Small intestine (tissue), 7 donors: Measurements from ENCODE around the gene ZNF787. TPM values are rescaled to one million over a fixed set of nuclear protein-coding genes. Genes with fewer than 3 reads are reported as not detected.

Experiments used
- DNase-seq, 2 donors: peaks; one replicate each; pipeline versions ENCODE4 v3.0.0 to v3.0.0-alpha.2; 2013
- FAIRE-seq: peaks from 2 replicates; lab custom pipeline; 2012; peaks lifted over from hg19 to GRCh38; lab: Jason Lieb, UNC
- H3K27ac ChIP-seq, 3 donors: one replicate each; pipeline ENCODE4 v1.5.1; 2013; ENCODE audit warnings: low read length in 2 of 3, mild to moderate bottlenecking in 2 of 3, control low read depth in 1 of 3, inconsistent platforms in 1 of 3, low read depth in 1 of 3, moderate library complexity in 1 of 3
- H3K27me3 ChIP-seq, 3 donors: one replicate each; pipeline ENCODE4 v1.6.1; 2013; ENCODE audit warnings: low read length in 3 of 3, inconsistent platforms in 1 of 3; ENCODE audit not compliant: control insufficient read depth in 3 of 3, insufficient read depth in 3 of 3
- H3K36me3 ChIP-seq, 3 donors: one replicate each; pipeline ENCODE4 v1.6.1; 2013; ENCODE audit warnings: low read length in 3 of 3, inconsistent platforms in 1 of 3, low read depth in 1 of 3, mild to moderate bottlenecking in 1 of 3, moderate library complexity in 1 of 3; ENCODE audit not compliant: control insufficient read depth in 3 of 3, insufficient read depth in 2 of 3
- H3K4me1 ChIP-seq, 3 donors: one replicate each; pipeline ENCODE4 v1.6.1; 2013; ENCODE audit warnings: low read length in 2 of 3, inconsistent platforms in 1 of 3, low read depth in 1 of 3, mild to moderate bottlenecking in 1 of 3, moderate library complexity in 1 of 3; ENCODE audit not compliant: control insufficient read depth in 3 of 3, insufficient read depth in 2 of 3
- H3K4me3 ChIP-seq, 3 donors: one replicate each; pipeline ENCODE4 v1.5.1; 2013; ENCODE audit warnings: low read length in 3 of 3, control low read depth in 1 of 3, inconsistent platforms in 1 of 3, low read depth in 1 of 3, mild to moderate bottlenecking in 1 of 3, moderate library complexity in 1 of 3
- H3K9me3 ChIP-seq, 2 donors: one replicate each; pipeline ENCODE4 v1.6.1; 2013; ENCODE audit warnings: low read depth in 1 of 2, low read length in 1 of 2; ENCODE audit not compliant: control insufficient read depth in 2 of 2, insufficient read depth in 1 of 2
- WGBS, 3 donors: extraction: QIAGEN DNeasy Blood & Tissue Kit; methylation state at CpG; one replicate each; pipeline ENCODE4 v1.1.7; 2013; 5-methylcytosine and 5-hydroxymethylcytosine counted together
- polyA plus RNA-seq, 4 donors: library from polyadenylated mRNA; stranded (reverse) in 3 of 4; unstranded in 1 of 4; fragments of 200-250 nt in 3 of 4; fragments of 120-200 nt in 1 of 4; gene quantifications; one replicate each; pipeline versions ENCODE4 v1.2.1 to v1.2.3, GENCODE V29; 2013
- donor health status: healthy with polysubstance abuse.
- donor health status: control.
- donor health status: control.
- donor health status: Bipolar disorder and iron deficiency.
- donor health status: healthy.

The ZNF787 gene
- polyA plus RNA-seq, 4 donors = 29.9 to 34.9 (median 31.8) TPM

DNA sequence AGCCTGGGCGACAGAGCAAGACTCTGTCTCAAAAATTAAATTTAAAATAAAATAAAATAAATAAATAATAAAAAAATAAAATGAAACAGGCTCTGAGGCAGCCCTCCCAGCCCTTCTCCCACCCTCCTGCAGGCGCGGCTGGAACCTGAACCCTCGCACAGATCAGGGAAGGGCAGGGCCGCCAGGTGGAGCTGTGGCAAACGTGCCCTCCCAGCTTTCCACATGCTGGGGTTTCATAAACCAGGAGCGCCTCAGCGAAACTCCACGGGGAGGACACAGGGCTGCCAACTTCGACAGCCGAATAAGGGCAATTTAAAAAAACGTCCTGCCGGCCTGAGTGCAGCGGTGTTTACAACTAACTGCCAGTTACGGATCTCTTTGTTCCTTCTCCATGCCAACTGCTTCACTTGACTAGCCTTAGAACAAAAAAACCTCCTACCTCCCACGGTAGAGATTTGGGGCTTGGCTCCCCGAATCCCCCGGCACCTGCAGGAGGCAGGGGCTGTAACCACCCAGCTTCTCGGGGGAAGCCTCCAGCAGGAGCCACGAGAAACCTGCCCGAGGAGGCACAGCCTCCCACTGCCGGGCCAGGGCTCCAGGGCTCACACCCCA is 15.9 kb downstream of the ZNF787 start:
- DNase-seq (peak; percentile 81 to 88), FAIRE-seq (no peak)
- 5 to 24% (median 18%) methylated on average over 22 of the region's 22 CpGs for WGBS, 3 donors
- H3K9me3 ChIP-seq = no peaks in the 10 kb centered on the region
- no peak overlapping the region for H3K4me3 ChIP-seq
- H3K27ac ChIP-seq = peak overlapping the region in 2 of 3 donors; percentile 67 to 81
- no peaks in the 10 kb centered on the region for H3K27me3 ChIP-seq
- H3K4me1 ChIP-seq = peaks cover 1 to 21% (median 13%) of the 10 kb centered on the region in 3 donors
- H3K36me3 ChIP-seq = peaks cover 7 to 52% (median 9%) of the 10 kb centered on the region in 3 donors

GRCh38 chr19:56104423-56104822 is 16.7 kb downstream of the ZNF787 start:
- no peaks in the 10 kb centered on the region for H3K27me3 ChIP-seq
- H3K4me3 ChIP-seq = no peak overlapping the region
- 91 to 96% (median 96%) methylated on average over 23 to 29 of the region's 29 CpGs for WGBS, 3 donors
- peaks cover 1 to 17% (median 13%) of the 10 kb centered on the region in 3 donors for H3K4me1 ChIP-seq
- H3K9me3 ChIP-seq = peaks cover 0 to 5% of the 10 kb centered on the region in 2 donors
- peaks cover 7 to 59% (median 13%) of the 10 kb centered on the region in 3 donors for H3K36me3 ChIP-seq
- H3K27ac ChIP-seq = no peak overlapping the region
- DNase-seq (no peak), FAIRE-seq (no peak)

- H3K36me3 ChIP-seq = peaks cover 7 to 60% (median 15%) of the 10 kb centered on the region in 3 donors
- H3K27ac ChIP-seq = no peak overlapping the region
- peaks cover 1 to 11% (median 5%) of the 10 kb centered on the region in 3 donors for H3K4me1 ChIP-seq
- FAIRE-seq (no peak), DNase-seq (no peak)
- no peaks in the 10 kb centered on the region for H3K27me3 ChIP-seq
- H3K4me3 ChIP-seq = no peak overlapping the region
- H3K9me3 ChIP-seq = peaks cover 0 to 11% of the 10 kb centered on the region in 2 donors
- WGBS, 3 donors = 78 to 92% (median 89%) methylated on average over 19 to 20 of the region's 20 CpGs
These were observed 18.0 kb downstream of the ZNF787 start for GRCh38 chr19:56103027-56103614.

DNA sequence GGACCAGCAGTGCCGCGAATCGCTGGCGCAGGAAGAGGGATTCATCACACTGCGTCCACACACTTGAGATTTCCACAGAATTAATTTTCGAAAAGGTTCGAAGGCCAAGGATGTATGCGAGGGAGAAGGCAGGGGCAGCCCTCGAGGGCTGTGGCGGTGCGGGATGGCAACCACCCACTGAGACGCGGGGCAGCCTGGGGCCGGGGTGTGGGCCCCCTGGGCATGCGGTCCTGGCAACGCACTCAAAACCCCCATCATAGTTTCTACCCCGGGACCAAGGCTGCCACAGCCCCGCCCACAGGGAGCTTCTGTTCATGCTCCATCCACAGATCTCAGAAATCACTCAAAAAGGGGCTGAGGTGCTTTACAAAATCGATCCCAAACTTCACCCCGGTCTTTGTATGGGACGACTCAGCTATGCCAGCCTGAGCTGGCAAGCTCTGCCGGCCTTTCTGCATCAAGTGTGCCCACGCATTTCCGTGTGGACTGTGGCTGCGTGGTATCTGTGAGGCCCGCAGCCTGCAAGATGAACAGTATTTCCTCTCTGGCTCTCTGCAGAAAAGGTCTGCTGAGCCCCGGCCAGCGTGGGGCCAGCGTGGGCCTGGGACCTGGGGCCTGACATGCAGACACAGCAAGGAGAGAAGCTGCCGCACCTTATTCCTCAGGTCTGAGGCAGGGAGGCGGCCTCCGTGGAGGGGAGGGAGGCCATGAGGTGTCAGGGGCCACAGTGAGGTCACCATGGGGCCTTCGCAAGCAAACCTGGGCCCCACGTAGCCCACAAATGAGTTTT is 19.2 kb downstream of the ZNF787 start:
- FAIRE-seq (no peak), DNase-seq (no peak)
- Histone ChIP-seq H3K27me3 (no peaks in the 10 kb centered on the region), H3K27ac (no peak overlapping the region), H3K4me1 (peaks cover 1 to 8% (median 5%) of the 10 kb centered on the region in 3 donors), H3K4me3 (no peak overlapping the region), H3K36me3 (peaks cover 7 to 68% (median 15%) of the 10 kb centered on the region in 3 donors), H3K9me3 (peaks cover 0 to 11% of the 10 kb centered on the region in 2 donors)
- WGBS, 3 donors = 89 to 90% (median 90%) methylated on average over 33 to 34 of the region's 34 CpGs

DNA sequence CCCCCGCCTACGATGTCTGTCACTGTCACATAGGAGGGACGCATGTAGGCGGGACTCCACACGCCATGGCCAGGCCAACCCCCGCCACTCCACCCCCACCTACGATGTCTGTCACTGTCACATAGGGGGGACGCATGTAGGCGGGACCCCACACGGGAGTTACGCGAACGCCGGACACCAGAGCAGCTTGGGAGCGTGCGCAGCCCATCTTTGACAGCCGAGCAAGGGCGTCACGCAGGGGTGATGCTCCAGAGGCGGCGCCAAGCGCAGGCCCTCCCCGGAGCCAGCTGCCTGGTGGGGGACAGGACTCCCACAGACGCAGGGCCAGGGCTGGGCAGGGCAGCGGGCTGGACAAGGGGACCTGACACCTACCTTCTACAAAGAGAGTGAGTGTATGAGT is 20.0 kb downstream of the ZNF787 start:
- DNase-seq = no peak
- Histone ChIP-seq H3K27ac (no peak overlapping the region), H3K4me1 (peaks cover 1 to 8% (median 5%) of the 10 kb centered on the region in 3 donors), H3K4me3 (no peak overlapping the region), H3K9me3 (peaks cover 0 to 11% of the 10 kb centered on the region in 2 donors), H3K36me3 (peaks cover 6 to 65% (median 15%) of the 10 kb centered on the region in 3 donors), H3K27me3 (no peaks in the 10 kb centered on the region)
- FAIRE-seq = no peak
- WGBS, 3 donors = 86 to 90% (median 86%) methylated on average over 25 of the region's 25 CpGs

DNA sequence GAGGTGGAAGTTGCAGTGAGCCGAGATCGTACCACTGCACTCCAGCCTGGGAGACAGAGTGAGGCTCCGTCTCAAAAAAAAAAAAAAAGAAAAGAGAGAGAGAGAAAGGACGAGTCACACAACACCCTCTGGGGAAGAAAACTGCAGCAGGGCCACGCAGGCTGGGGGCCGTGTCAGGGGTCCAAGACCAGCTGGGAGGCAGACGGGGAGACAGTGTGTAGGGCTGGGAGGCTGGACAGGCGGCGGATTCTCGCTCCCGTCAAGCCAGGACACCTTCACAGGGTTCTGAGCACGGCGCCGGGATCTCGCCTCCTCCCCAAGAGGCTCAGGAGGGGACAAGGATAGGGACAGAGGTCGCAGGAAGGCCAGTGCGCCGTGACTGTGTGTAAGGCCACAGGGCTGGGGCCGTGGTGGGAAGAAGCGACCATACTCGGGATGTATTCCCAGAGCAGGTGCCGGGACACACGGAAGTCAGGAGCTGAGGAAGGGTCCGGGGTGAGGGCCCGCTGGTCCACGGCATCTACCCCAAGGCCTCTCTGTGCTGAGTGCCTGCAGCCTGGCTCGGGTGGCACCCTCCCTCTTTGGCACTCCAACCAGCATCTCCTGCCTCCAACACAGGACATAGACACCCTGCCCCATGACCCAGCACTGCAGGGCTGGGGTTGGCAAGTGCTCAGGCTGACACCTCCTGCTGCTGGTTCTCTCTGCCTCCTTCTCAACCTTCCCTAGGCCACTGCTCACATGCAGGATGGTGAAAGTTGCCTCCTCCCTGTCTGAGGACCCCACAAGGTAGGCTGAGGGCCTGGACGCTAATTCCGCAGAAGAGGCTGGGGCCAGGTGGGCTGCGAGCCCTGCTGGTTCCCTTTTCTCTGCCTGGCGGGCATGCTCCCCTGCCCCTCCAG is 21.2 kb downstream of the ZNF787 start:
- no peak overlapping the region for H3K27ac ChIP-seq
- no peak for DNase-seq
- WGBS, 3 donors = 92 to 96% (median 93%) methylated on average over 27 to 31 of the region's 31 CpGs
- H3K36me3 ChIP-seq = peaks cover 5 to 71% (median 17%) of the 10 kb centered on the region in 3 donors
- FAIRE-seq = no peak
- H3K4me3 ChIP-seq = no peak overlapping the region
- H3K9me3 ChIP-seq = peaks cover 0 to 16% of the 10 kb centered on the region in 2 donors
- no peaks in the 10 kb centered on the region for H3K27me3 ChIP-seq
- no peaks in the 10 kb centered on the region for H3K4me1 ChIP-seq

- no peaks in the 10 kb centered on the region for H3K27me3 ChIP-seq
- H3K27ac ChIP-seq = no peak overlapping the region
- H3K9me3 ChIP-seq = peaks cover 0 to 17% of the 10 kb centered on the region in 2 donors
- FAIRE-seq (no peak), DNase-seq (no peak)
- 94 to 98% (median 95%) methylated on average over 25 to 34 of the region's 34 CpGs for WGBS, 3 donors
- no peaks in the 10 kb centered on the region for H3K4me1 ChIP-seq
- no peak overlapping the region for H3K4me3 ChIP-seq
- H3K36me3 ChIP-seq = peaks cover 5 to 74% (median 17%) of the 10 kb centered on the region in 3 donors
These were observed 22.1 kb downstream of the ZNF787 start for GRCh38 chr19:56098731-56099568.
